Stomach (tissue), 4 donors: ENCODE results near the gene ZNF296.

Source experiments
- CTCF ChIP-seq, 7 experiments: fragments of 450-650 bp in 4 of 7; fragments of 200-600 bp in 3 of 7; sonication (generic) in 3 of 7; IDR thresholded peaks; one replicate each; pipeline ENCODE4 v1.5.1; 2016 to 2019; ENCODE audit warnings: antibody characterized with exemption in 7 of 7, control low read depth in 2 of 7, mild to moderate bottlenecking in 1 of 7
- POLR2A ChIP-seq, 4 donors: fragments of 450-650 bp; IDR thresholded peaks; one replicate each; pipeline ENCODE4 v1.6.1; 2016; ENCODE audit warnings: antibody characterized with exemption in 4 of 4, control low read depth in 2 of 4, mild to moderate bottlenecking in 1 of 4, moderate library complexity in 1 of 4

GRCh38 chr19:45070861-45071544, 5.3 kb downstream of the ZNF296 start:
- no peak for TF ChIP-seq CTCF (IDR thresholded peaks at IDR 0.05)
- TF ChIP-seq POLR2A (IDR thresholded peaks at IDR 0.05), result no peak
